Left lung (tissue), 10 donors: ENCODE data around the gene DNAJC1. TPM values are rescaled to one million over a fixed set of nuclear protein-coding genes. Genes with fewer than 3 reads are reported as not detected.

Source experiments
- ATAC-seq: fragments of 200-7000 bp; cut with Tn5 transposase; one replicate; pipeline ENCODE4 v1.9.1; 2020; ENCODE audit warnings: moderate library complexity
- DNase-seq, 4 donors: peaks; one replicate each; pipeline ENCODE4 v3.0.0-alpha.2; 2013 to 2020
- H3K27ac ChIP-seq, 2 donors: fragments of 200-600 bp; sonication (generic) in 1 of 2; one replicate each; pipeline versions ENCODE4 v1.5.0 to v1.8.0; 2020 to 2021
- H3K27me3 ChIP-seq, 2 donors: fragments of 200-600 bp; sonication (generic) in 1 of 2; one replicate each; pipeline versions ENCODE4 v1.5.0 to v1.8.0; 2020 to 2021
- H3K36me3 ChIP-seq, 2 donors: fragments of 200-600 bp; sonication (generic) in 1 of 2; one replicate each; pipeline versions ENCODE4 v1.5.0 to v1.8.0; 2020 to 2021
- H3K4me1 ChIP-seq, 2 donors: fragments of 200-600 bp; one replicate each; pipeline ENCODE4 v1.8.0; 2021
- H3K4me3 ChIP-seq, 2 donors: fragments of 200-600 bp; sonication (generic) in 1 of 2; one replicate each; pipeline versions ENCODE4 v1.5.0 to v1.8.0; 2020 to 2021; ENCODE audit warnings: mild to moderate bottlenecking in 1 of 2
- H3K9me3 ChIP-seq, 2 donors: fragments of 200-600 bp; sonication (generic) in 1 of 2; one replicate each; pipeline versions ENCODE4 v1.5.0 to v1.8.0; 2020 to 2021
- CTCF ChIP-seq, 2 donors: fragments of 200-600 bp; sonication (generic) in 1 of 2; IDR thresholded peaks; one replicate each; pipeline versions ENCODE4 v1.5.0 to v1.8.0; 2021; ENCODE audit warnings: antibody characterized with exemption in 2 of 2
- intact Hi-C, 2 donors: fragments of 100-400 bp; cut with DNase I; formaldehyde crosslinking; loops; one replicate each; pipeline versions ENCODE4 v1.11.2 to v1.14.2; 2022
- polyA plus RNA-seq, 6 donors: library from polyadenylated mRNA; unstranded; fragments of 120-200 nt; gene quantifications; one replicate each; pipeline ENCODE4 v1.2.1, GENCODE V29; 2013; ENCODE audit not compliant: insufficient read length in 6 of 6
- total RNA-seq, 2 donors: library from RNA; stranded (reverse); fragmentation: NEBNext Ultra II Directional; extraction: Animal tissue kit (Norgen Biotek cat#: 25700); gene quantifications; one replicate each; pipeline ENCODE4 v1.2.1, GENCODE V29; 2021
- donor health status: DM: no; HTN: yes; CAD: no.
- donor health status: DM: no; HTN: no; CAD: no.

The DNAJC1 gene
- total and polyA plus RNA-seq, 8 donors: 29.1 to 40.9 (median 32.9) TPM

- no peak for TF ChIP-seq CTCF (IDR thresholded peaks at IDR 0.05)
These were observed 27.2 kb downstream of the DNAJC1 start for GRCh38 chr10:21976280-21976679.

GRCh38 chr10:21975378-21975990, 28.0 kb downstream of the DNAJC1 start:
- Histone ChIP-seq H3K27me3 (no peaks in the 10 kb centered on the region), H3K4me1 (peaks cover 3 to 9% of the 10 kb centered on the region in 2 donors), H3K4me3 (no peak overlapping the region), H3K9me3 (no peaks in the 10 kb centered on the region), H3K27ac (no peak overlapping the region), H3K36me3 (no peaks in the 10 kb centered on the region)
- ATAC-seq: peak; percentile 89
- intact Hi-C loops: no loop called here
- no peak for DNase-seq
- no peak for TF ChIP-seq CTCF (IDR thresholded peaks at IDR 0.05)

More at GRCh38 chr10:21976280-21976679, 27.2 kb downstream of the DNAJC1 start:
- Histone ChIP-seq H3K36me3 (no peaks in the 10 kb centered on the region), H3K4me3 (no peak overlapping the region), H3K27me3 (no peaks in the 10 kb centered on the region), H3K9me3 (no peaks in the 10 kb centered on the region), H3K27ac (no peak overlapping the region), H3K4me1 (peaks cover 3 to 9% of the 10 kb centered on the region in 2 donors)
- DNase-seq (no peak), ATAC-seq (no peak)
- intact Hi-C loops: no loop called here

GRCh38 chr10:21972584-21972983, 30.9 kb downstream of the DNAJC1 start:
- DNase-seq (no peak), ATAC-seq (no peak)
- H3K36me3 ChIP-seq: no peaks in the 10 kb centered on the region
- no peak overlapping the region for H3K4me3 ChIP-seq
- H3K9me3 ChIP-seq: no peaks in the 10 kb centered on the region
- no peaks in the 10 kb centered on the region for H3K27me3 ChIP-seq
- no peak overlapping the region for H3K27ac ChIP-seq
- intact Hi-C loops: no loop called here
- peaks cover 3 to 5% of the 10 kb centered on the region in 2 donors for H3K4me1 ChIP-seq
- TF ChIP-seq CTCF (IDR thresholded peaks at IDR 0.05): no peak

- intact Hi-C loops: no loop called here
These were observed 33.9 kb downstream of the DNAJC1 start for GRCh38 chr10:21969326-21970287.

More at GRCh38 chr10:21969326-21970287, 33.9 kb downstream of the DNAJC1 start:
- no peaks in the 10 kb centered on the region for H3K9me3 ChIP-seq
- no peak overlapping the region for H3K27ac ChIP-seq
- no peak overlapping the region for H3K4me3 ChIP-seq
- DNase-seq: no peak
- H3K27me3 ChIP-seq: no peaks in the 10 kb centered on the region
- H3K4me1 ChIP-seq: no peaks in the 10 kb centered on the region
- TF ChIP-seq CTCF (IDR thresholded peaks at IDR 0.05): no peak
- ATAC-seq: no peak
- H3K36me3 ChIP-seq: no peaks in the 10 kb centered on the region
